ENCODE measurements around the gene GJD4.

The GJD4 gene

DNA sequence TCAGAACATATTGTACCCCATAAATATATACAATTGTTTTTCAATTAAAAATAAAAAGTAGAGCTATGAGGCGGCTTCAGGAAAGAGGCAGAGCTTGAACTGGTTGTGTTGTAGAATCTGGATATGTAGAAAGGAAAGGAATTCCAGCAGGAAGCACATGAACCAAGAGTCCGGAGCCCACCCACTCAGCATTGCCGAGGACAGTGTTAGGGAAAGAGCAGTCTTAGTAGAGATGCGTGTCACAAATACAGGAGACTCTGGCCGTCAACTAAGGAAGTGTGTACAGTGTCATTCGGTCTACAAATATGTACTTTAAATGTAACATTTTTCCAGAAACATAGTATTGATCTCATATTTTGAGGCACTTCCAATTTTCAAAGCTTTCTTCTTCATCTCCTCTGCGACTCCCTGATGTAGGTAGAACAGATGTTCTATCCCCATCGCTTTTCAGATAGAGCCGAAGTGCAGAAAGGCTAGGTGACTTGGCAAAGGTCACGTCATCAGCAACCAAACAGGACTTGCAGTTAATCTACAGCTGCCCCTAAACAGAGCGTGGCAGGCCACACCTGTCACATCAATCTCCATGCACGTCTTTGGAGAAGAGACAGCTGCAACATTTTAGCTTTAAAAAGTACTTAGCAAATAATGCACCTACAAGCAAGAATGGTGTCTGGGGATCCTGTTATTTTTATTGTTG, 25.3 kb upstream of the GJD4 start:
- DNase-seq = no peak

DNA sequence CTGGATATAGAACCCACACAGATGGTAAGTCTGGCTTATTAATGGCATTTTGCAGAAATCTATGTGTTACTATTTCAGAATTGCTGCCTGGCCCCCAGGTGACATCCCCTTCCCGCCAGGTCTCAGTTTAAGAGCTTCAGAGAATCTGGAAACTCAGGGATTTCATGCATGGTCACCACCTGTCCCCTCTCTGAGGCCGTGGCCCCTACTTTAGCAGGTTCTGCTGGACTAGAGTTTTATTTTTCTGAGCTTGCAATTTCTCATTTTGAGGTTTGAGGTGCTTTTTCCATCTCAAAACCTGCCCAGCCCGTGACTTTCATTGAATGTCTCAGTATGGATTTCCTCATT, 24.7 kb upstream of the GJD4 start:
- no peak for DNase-seq

DNA sequence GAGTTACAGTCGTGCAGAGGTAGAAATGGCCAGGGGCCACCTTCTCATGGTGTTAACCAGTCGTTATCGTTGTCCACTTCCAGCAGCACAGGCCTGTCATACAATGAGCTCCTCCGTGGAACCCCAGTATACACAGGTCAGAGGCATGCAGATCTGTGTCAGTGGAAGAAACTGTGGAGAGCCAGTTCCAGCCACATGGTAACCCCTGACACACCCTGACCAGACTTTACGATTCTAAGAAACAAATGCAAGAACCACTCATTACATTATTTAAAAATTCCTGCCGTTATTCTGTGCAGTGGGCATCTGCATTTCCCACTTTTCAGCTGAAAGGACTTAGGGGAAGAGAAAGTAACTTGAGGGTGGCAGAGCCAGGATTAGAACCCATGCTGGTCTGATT, 23.5 kb upstream of the GJD4 start:
- no peak for DNase-seq

DNA sequence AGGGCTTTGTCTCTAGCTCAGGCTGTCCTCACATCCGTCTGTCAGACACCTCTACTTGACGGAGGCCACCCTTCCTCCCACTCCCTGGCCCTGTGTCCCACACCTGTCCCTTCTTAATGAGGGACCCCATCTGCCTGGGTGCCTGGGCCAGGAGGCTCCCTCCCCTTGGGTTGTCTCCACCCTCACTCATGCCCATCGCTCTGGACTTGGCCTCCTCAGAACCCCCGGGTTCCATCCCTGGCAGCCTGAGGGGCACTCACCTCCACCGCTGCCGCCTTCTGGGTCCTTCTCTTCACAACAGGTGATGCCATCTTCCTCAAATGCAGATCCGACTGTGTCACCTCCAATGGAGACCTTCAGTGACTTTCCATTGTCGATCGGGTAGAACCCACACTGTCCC, 20.2 kb upstream of the GJD4 start:
- DNase-seq = no peak

DNA sequence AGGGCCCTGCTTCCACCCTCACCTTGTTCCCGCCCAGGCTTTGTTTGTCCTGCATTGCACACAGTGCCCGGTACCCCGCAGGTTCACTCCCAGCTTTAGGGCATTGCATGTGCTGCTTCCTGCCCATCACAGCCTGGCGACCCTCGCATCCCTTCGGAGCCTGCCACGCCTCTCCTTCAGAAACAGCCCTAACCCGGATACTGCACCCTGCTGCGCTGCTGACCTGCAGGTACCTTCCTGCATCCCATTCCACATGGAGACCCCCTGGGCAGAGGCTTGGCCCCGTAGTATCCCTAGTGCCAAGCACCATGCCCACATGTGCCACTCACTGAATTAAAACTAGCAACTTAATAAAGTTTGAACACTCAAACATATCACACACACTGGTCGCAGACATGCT, 19.8 kb upstream of the GJD4 start:
- DNase-seq = no peak

DNA sequence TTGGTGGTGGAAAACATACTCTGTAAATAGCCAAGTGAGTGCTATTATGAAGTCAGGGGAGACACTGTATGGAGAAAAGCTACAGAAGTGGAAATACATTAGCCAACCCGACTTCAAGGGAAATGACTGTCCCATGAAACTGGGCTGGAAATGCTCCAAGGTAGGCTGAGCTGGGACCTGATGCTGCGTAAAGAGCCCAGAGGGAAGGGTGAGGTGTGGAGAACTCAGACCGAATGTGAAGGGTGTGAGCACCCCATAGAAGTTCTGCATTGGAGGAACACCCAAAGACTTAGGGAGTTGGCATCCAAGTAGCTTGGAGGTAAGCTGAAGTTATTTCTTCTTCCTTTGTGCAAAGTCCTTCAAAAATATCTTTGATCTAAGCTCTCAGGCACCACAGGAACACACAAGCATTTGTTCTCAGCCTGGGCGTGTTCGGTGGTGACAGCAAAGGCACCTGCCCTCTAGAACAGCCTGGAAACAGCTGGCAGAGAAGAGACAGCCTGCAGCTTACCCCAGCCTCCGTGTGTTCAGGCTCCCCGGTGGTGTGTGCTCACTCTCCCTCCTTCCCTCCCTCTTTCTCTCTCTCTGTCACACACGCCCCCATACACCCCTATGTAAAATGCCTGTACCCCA, 19.1 kb upstream of the GJD4 start:
- no peak for DNase-seq

DNA sequence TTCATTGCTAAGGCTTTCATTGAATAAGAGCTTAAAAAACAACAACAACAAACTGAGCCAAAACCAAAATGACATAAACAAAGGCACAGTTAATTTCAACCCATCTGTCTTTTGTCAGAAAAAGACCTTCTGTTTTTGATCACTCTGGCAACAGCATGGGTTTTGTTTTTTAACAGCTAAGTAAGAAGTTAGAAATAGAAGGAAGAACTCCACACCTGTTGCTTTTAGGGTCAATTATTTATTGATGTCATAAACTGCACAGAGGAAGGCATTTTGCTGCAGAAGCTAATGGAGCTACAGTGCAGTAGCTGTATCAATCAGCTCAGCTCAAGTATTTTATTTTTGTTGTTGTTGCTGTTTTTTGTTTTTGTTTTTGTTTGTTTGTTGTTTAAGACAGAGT, 16.3 kb upstream of the GJD4 start:
- DNase-seq = no peak

DNA sequence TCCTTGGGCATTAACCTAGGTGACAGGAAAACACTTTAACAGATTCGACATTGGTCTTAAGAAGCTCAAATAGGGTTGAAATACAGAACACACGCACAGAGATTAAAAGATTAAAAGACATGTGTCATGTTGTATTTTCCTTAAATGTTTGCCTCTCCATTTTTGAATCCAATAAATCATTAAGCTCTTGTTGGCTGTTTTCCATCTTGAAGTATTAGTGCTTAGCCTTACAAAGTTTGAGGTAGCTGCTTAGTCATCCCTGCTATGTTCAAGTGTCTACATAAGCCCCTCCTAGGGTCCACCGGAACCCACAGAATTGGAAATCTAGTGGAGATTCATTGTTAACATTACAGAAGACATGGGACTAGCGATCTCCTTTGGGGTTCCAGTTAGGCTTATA, 12.7 kb upstream of the GJD4 start:
- no peak for DNase-seq

DNA sequence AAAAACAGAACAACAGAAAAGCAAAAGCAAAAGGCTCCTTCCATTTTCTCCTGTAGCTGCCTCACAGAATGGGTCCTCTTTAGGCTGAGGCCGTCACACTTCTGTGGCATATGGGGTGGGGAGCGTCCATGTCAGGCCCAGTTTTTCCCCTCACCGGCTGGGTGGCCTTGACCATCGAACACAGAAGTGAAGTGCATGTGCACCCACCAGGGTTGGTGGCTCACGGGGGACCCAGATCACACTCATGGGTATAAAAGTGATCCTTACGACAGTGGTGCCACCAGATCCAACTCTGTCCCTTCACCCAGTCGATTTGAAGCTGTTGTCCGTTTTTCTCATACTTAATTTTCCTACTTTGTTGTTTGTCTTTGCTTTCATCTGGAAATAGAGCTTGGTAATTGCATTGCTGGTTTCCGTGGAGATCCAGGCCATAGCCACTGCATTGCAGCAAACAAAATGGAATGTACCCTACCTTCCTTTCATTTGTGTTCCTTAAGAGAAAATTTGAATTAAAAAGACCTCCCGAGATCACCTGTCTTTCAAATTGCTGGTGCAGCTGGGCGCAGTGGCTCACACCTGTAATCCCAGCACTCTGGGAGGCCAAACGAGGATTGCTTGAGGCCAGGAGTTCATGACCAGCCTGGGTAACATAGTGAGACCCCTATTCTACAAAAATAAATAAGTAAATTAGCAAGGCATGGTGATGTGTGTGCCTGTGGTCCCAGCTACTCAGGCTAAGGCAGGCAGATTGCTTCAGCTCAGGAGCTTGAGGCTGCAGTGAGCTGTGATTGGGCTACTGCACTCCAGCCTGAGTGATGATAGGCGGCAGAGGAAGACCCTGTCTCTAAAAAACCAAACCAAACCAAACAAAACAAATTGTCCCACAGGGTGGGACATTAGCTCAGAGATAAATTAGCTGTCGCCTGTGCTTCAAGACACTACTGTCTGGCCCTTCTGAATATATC, 10.7 kb upstream of the GJD4 start:
- DNase-seq = no peak

DNA sequence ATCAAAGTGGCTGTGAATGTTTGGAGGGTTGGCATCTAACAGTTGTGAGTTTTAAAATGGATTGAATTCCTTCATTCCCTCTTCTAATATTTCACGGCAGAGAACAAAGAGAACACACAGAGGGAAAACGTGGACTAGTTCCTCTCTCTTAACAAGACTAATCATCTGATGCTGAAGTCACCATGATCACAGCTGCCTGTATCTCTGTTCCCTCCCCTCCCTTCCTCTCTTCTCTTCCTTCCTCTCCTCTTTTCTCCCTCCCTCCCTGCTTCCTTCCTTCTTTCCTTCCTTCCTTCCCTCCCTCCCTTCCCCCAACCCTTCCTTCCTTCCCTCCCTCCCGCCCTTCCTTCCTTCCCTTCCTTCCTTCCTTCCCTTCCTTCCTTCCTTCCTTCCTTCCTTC, 10.0 kb upstream of the GJD4 start:
- DNase-seq = no peak

DNA sequence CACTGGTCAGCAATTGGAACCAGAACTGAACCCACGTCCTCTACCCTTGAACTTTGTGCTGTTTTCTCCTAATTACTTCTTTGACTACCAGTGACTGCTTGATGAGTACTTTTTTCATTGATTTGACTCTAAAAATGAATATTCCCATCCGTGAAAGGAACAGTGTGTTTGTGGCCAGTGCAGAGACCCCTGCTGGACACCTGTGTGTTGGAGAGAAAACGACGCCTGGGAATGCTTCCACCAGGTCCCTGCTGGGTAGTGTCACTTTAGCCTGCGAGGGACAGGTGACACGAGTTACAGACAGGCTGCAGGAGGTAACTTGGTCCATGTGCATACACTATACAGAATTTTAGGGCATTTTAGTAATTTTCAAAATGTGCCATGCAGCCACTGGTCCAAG, 6.8 kb upstream of the GJD4 start:
- no peak for DNase-seq

DNA sequence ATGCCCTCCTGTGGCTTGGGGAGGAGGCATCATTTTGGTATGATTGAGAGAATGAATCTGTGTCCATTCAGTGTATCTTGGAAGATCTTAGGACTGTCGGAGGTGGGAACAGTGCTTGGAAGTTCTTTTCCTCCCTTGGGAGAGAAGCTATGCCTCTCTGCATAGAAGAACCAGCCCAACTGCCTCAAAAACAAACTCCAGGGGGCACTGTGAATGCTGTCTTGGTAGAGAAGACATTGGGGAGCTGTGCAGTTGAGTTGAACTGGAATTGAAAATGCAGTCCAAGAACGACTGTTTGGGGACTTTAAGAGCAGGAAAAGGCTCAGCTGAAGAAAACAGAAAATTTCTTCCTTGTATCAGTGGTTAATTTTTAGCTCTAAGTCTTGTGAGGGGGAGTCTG, 4.9 kb upstream of the GJD4 start:
- DNase-seq = no peak

DNA sequence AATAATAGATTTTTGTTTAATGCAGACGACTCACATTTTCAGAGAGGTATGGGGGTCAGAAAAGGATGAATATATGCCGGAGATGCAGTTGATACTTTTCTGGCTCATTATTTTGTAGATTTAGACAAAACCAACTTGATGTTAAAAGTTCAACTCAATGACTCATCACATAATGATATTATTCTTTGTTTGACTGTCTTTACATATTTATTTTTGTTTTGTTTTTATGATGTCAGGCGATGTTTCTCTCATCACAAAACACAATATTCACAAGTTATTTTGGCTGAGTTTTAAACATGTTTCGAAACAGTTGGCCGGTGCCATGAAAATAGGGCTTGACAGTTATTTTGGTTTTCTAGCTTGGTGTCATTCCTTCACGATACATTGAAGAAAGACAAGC, 1.3 kb downstream of the GJD4 start:
- no peak for DNase-seq

DNA sequence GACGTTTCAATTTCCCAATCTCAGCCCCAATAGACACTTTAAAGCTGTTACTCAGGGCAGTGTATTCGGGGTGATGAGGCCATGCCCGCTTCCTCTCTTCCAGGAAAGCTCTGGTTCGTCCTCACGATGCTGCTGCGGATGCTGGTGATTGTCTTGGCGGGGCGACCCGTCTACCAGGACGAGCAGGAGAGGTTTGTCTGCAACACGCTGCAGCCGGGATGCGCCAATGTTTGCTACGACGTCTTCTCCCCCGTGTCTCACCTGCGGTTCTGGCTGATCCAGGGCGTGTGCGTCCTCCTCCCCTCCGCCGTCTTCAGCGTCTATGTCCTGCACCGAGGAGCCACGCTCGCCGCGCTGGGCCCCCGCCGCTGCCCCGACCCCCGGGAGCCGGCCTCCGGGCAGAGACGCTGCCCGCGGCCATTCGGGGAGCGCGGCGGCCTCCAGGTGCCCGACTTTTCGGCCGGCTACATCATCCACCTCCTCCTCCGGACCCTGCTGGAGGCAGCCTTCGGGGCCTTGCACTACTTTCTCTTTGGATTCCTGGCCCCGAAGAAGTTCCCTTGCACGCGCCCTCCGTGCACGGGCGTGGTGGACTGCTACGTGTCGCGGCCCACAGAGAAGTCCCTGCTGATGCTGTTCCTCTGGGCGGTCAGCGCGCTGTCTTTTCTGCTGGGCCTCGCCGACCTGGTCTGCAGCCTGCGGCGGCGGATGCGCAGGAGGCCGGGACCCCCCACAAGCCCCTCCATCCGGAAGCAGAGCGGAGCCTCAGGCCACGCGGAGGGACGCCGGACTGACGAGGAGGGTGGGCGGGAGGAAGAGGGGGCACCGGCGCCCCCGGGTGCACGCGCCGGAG, 2.6 kb downstream of the GJD4 start:
- DNase-seq = no peak

DNA sequence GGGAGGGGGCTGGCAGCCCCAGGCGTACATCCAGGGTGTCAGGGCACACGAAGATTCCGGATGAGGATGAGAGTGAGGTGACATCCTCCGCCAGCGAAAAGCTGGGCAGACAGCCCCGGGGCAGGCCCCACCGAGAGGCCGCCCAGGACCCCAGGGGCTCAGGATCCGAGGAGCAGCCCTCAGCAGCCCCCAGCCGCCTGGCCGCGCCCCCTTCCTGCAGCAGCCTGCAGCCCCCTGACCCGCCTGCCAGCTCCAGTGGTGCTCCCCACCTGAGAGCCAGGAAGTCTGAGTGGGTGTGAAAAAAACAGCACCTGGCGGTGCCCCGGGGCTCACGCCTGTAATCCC, 3.2 kb downstream of the GJD4 start:
- no peak for DNase-seq

DNA sequence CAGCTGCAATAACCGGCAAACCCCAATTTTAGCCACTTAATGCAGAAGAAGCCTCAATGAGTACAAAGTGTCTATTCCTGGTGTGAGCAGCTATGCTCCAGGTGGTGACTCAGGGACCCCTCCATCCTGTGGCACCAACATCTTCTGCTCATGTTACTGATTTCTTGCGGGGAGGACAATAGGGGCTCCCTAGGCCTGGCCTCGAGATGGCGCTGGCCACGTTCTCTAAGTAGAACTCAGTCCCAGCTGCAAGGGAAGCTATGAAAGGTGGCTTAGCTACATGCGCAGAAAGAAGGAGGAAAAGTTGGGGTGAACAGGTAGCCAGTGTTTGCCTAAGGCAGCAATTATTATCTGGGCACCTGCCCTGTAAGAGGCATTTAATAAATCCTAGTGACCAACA, 6.6 kb downstream of the GJD4 start:
- no peak for DNase-seq

DNA sequence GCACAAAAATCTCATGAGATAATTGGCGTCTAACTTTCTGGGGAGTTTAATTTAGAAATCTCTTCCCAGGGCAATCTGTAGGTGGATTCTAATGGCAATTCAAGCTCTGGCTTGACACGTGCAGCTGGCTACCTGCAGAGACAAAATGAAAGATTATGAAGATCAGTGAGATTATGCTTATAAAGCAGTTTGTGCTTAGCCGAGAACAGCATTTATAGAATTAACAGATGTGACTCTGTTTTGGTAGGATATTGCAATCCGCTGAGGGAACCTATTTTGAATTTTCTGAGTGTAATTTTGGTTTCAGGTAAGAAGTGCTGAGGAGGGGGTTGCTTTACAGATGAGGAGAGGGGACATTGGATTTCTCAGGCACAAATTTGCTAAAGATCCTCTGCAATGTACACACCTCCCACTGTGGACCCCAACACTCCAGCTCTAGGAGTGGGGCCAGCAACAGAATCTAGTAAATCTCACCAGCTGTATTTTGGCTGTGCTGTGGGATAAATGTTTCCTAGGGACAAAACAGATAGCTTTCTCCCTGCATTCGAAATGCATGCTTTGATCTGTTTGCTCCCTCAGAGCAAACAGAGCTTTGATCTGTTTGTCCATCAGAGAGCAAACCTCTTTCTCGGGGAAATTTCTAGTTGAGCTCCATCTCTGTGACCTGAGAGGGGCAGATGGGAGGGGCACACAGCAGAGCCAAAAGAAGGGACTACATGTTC, 7.4 kb downstream of the GJD4 start:
- DNase-seq = no peak

DNA sequence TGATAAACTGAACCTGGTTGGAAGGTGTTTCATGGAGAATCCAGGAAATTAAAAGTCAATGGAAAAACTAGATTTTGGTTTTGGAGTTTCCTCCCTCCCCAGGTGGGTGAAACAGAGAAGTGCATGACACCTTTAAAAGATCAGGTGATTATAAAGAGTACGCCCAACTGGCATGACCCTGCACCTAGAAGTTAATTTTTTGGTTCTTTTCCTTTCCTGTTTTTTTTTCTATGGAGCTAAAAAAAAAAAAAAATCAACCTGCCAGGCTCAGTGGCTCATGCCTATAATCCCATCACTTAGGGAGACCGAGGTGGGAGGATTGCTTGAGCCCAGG, 7.9 kb downstream of the GJD4 start:
- DNase-seq = no peak

DNA sequence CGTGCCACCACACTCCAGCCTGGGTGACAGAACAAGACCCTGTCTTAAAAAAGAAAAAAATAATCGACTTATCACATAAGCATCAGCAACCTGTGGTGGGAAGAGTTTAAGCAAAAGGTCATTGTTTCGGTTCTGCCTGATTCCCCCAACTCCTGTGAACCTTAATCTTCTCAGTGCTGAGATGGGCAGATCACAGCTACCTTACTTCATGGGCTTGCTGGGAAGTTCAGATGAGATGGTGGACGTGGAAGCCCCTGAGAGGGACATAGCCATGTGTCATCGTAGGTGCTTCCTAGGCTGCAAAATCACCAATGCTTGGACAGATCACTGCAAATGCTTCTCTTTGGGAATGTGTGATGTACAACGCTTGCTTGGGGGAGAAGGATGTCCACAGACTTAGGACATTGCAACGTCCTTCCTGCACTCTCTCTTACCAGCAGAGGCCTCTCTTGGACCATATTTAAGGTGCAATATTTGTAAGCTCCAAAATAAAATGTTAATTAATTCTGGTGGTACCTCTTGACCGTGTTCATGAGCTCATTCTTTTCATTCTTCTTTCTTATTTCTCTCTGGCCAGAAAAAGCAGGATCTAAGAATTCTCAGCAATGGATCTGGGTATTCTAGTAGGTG, 8.6 kb downstream of the GJD4 start:
- DNase-seq = no peak

DNA sequence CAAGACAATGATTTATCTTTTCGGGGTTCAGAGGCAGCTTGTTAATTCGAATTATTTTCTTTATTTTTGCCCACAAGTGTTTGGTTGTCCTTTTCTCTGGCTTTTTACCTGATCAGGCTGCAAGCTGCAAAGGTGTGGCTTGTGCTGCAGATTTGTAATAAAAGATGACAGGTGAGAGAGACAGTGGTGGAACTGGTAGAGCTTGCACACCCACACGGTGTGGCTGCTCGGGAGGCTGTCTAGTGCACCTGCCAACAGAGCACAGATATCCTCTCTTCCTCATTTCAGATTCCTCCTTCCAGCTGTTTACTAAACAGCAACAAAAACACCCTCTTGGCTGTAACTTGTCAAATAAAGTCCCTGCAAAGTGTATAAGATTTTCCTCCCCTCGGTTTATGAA, 9.2 kb downstream of the GJD4 start:
- DNase-seq = no peak

DNA sequence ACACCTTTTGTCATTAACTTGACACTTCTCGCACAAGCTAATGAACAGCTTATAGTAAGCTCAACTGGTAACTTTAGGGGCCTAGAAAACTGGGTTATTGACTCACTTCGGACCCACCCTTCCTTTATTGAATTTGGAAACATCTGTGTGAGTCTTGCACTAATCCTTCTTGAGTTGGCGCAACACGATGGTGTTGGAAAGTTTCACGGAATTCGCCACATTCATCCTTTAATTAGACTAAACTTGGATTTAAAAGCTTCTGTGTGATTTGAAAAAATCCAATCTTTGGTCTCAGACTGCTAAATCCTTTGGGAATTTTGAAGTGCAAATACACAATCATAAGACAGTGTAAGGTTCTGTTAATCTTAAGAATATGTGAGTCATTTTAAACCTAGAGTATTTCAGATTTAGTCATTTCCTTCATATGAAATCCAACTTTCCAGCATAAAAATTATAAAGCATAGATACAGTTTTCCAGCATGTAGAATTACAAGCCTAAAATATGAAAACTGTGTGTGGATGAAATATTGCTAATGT, 21.9 kb downstream of the GJD4 start:
- no peak for DNase-seq

DNA sequence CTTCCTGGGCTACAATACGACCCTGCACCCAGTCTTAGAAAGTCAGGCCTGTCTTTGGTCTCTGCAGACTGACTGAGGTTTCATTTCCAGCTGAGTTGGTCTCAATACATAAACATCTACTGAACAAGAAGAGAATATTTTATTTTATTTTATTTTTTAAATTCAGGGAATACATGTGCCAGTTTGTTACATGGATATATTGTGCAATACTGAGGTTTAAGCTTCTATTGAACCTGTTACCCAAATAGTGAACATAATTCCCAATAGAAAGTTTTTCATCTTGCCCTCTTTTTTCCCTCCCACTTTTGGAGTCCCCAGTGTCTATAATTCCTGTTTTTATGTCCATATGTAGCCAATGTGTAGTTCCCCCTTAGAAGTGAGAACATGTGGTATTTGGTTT, 26.3 kb downstream of the GJD4 start:
- DNase-seq = no peak

Data from CD4-positive, alpha-beta T cell treated with Interleukin-12 subunit alpha and Interleukin-12 subunit beta, for 1 hour (primary cell).